Fibroblast of the aortic adventitia (primary cell): Measurements from ENCODE around the gene C1RL. TPM values are rescaled to one million over a fixed set of nuclear protein-coding genes. Genes with fewer than 3 reads are reported as not detected.

Source experiments
- DNase-seq: peaks from one replicate; pipeline ENCODE4 v3.0.0-alpha.2; 2010; ENCODE audit warnings: low read depth
- H3K4me3 ChIP-seq: 2 replicates; pipeline ENCODE4 v1.5.1; 2011; ENCODE audit warnings: low read depth, mild to moderate bottlenecking, control low read depth, low read length, moderate library complexity
- total RNA-seq: library from RNA; depleted of rRNA; stranded (reverse); fragments of >200 nt; gene quantifications from 2 replicates; pipeline ENCODE4 v1.2.3, GENCODE V29; 2012; ENCODE audit warnings: low replicate concordance
- TF ChIP-seq, protein P1 (sequence below): IDR thresholded peaks from 2 replicates; pipeline ENCODE4 v1.5.1; 2011; ENCODE audit warnings: mild to moderate bottlenecking, low read length, control low read depth, inconsistent platforms; ENCODE audit not compliant: insufficient read depth

C1RL gene
- total RNA-seq, 1 donor, result 50.6 TPM

GRCh38 chr12:7068994-7069346 lies 40.0 kb downstream of the C1RL start:
- no peak overlapping the region for H3K4me3 ChIP-seq
- TF ChIP-seq, protein P1, sequence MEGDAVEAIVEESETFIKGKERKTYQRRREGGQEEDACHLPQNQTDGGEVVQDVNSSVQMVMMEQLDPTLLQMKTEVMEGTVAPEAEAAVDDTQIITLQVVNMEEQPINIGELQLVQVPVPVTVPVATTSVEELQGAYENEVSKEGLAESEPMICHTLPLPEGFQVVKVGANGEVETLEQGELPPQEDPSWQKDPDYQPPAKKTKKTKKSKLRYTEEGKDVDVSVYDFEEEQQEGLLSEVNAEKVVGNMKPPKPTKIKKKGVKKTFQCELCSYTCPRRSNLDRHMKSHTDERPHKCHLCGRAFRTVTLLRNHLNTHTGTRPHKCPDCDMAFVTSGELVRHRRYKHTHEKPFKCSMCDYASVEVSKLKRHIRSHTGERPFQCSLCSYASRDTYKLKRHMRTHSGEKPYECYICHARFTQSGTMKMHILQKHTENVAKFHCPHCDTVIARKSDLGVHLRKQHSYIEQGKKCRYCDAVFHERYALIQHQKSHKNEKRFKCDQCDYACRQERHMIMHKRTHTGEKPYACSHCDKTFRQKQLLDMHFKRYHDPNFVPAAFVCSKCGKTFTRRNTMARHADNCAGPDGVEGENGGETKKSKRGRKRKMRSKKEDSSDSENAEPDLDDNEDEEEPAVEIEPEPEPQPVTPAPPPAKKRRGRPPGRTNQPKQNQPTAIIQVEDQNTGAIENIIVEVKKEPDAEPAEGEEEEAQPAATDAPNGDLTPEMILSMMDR, result no peak
- no peak for DNase-seq

DNA sequence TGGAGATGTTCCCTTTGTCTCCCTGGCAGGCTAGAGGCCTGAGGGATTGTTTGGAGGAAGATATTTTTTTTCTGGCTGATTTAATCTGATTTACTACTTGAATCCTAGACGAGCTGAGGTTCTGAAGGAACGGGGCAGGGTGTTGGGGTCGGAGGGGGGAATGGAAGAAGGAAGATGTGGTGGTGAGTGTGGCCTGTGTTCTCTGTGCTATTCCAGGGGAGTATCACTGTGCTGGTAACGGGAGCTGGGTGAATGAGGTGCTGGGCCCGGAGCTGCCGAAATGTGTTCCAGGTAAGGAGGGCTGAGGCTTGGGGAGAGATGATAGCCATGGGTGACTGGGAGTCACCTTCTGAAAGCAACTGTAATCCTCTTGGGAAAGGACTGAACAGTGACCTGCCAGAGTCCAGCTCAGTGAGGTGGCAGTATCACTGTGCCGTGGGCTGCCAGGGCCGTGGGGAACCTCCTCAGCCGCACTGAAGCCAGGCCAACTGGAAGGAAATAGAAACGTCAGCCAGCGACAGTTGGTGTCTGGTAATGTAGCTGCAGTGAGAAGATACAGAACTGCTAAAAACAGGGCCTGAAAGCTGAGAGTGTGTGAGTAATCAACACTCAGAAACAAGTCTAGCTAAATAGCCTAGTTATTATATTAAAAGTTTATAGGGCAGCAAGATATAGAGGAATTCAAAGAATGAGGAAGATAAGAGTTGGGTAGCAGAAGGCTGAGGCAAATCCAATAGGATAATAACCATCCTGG lies 40.6 kb downstream of the C1RL start:
- H3K4me3 ChIP-seq, result no peak overlapping the region
- TF ChIP-seq, protein P1, result no peak
- DNase-seq, result peak; percentile 69

GRCh38 chr12:7067096-7067495 lies 41.9 kb downstream of the C1RL start:
- no peak for DNase-seq
- H3K4me3 ChIP-seq, result no peak overlapping the region
- TF ChIP-seq, protein P1, result no peak

GRCh38 chr12:7066596-7066995 lies 42.4 kb downstream of the C1RL start:
- H3K4me3 ChIP-seq, result no peak overlapping the region
- DNase-seq, result no peak
- TF ChIP-seq, protein P1, result no peak

DNA sequence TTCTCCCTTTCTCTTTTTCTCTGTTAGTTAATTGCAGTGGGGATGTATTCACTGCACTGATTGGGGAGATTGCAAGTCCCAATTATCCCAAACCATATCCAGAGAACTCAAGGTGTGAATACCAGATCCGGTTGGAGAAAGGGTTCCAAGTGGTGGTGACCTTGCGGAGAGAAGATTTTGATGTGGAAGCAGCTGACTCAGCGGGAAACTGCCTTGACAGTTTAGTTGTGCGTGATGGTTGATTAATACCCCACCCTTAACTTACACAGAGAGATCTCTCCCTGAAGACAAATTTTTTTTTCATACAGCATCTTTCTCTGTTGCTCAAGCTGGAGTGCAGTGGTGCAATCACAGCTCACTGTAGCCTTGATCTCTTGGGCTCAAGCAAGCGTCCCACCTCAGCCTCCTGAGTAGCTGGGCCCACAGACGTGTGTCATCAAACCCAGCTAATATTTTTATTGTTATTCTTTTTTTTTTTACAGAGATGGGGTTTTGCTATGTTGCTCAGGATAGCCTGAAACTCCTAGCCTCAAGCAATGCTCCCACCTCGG lies 43.9 kb downstream of the C1RL start:
- DNase-seq, result no peak
- TF ChIP-seq, protein P1, result no peak
- H3K4me3 ChIP-seq, result no peak overlapping the region

GRCh38 chr12:7064516-7064915 lies 44.5 kb downstream of the C1RL start:
- TF ChIP-seq, protein P1, result no peak
- no peak overlapping the region for H3K4me3 ChIP-seq
- peak; percentile 39 for DNase-seq

- TF ChIP-seq, protein P1, result no peak
- H3K4me3 ChIP-seq, result peak overlapping the region; percentile 81
- no peak for DNase-seq
Measured at GRCh38 chr12:7061596-7061995, 47.4 kb downstream of the C1RL start.
